Right lobe of liver (tissue), 6 donors: Measurements from ENCODE around the gene UBE2G2. TPM values are rescaled to one million over a fixed set of nuclear protein-coding genes. Genes with fewer than 3 reads are reported as not detected.
A peak's percentile ranks its signal among the peaks of the same experiment; 100 is the strongest.

Experiments
- ATAC-seq, 4 donors: fragments of 200-7000 bp; cut with Tn5 transposase; one replicate each; pipeline ENCODE4 v1.9.1; 2020; ENCODE audit warnings: mild to moderate bottlenecking in 4 of 4, moderate library complexity in 4 of 4
- DNase-seq, 3 donors: peaks; one replicate each; pipeline ENCODE4 v3.0.0-alpha.2; 2020
- H3K27ac ChIP-seq, 3 donors: fragments of 200-600 bp; one replicate each; pipeline ENCODE4 v1.8.0; 2022
- H3K27me3 ChIP-seq, 2 donors: fragments of 200-600 bp; one replicate each; pipeline ENCODE4 v1.8.0; 2022
- H3K36me3 ChIP-seq, 4 donors: fragments of 200-600 bp; sonication (generic) in 1 of 4; one replicate each; pipeline versions ENCODE4 v1.5.1 to v1.8.0; 2017 to 2022; ENCODE audit warnings: control low read depth in 1 of 4
- H3K4me1 ChIP-seq, 4 donors: fragments of 200-600 bp; sonication (generic) in 1 of 4; one replicate each; pipeline versions ENCODE4 v1.5.1 to v1.8.0; 2017 to 2022; ENCODE audit warnings: control low read depth in 1 of 4
- H3K4me3 ChIP-seq, 3 donors: fragments of 200-600 bp; one replicate each; pipeline ENCODE4 v1.8.0; 2022
- H3K9me3 ChIP-seq, 4 donors: fragments of 200-600 bp; sonication (generic) in 1 of 4; one replicate each; pipeline versions ENCODE4 v1.5.1 to v1.8.0; 2017 to 2022; ENCODE audit warnings: control low read depth in 1 of 4
- CTCF ChIP-seq, 4 donors: fragments of 200-600 bp in 3 of 4; fragments of 450-650 bp in 1 of 4; IDR thresholded peaks; one replicate each; pipeline versions ENCODE4 v1.5.1 to v1.8.0; 2016 to 2022; ENCODE audit warnings: antibody characterized with exemption in 4 of 4, mild to moderate bottlenecking in 2 of 4
- POLR2A ChIP-seq: fragments of 450-650 bp; IDR thresholded peaks from one replicate; pipeline ENCODE4 v1.6.1; 2017; ENCODE audit warnings: antibody characterized with exemption, mild to moderate bottlenecking
- WGBS: methylation state at CpG from one replicate; pipeline ENCODE4 v1.1.6; 2018; ENCODE audit warnings: low coverage, low lambda C conversion rate; ENCODE audit not compliant: insufficient coverage; ENCODE audit errors: missing lambda C conversion rate; 5-methylcytosine and 5-hydroxymethylcytosine counted together
- intact Hi-C, 2 donors: fragments of 100-400 bp; cut with DNase I; formaldehyde crosslinking; loops; one replicate each; pipeline versions ENCODE4 v1.11.2 to v1.14.1; 2022
- total RNA-seq, 6 experiments: library from RNA; depleted of rRNA in 2 of 6; stranded (reverse); fragments of >200 nt in 2 of 6; fragmentation: NEBNext Ultra II Directional in 3 of 6; extraction: Animal tissue kit (Norgen Biotek cat#: 25700) in 3 of 6; gene quantifications; one replicate each; pipeline versions ENCODE4 v1.1.0 to v1.2.4, GENCODE V29; 2016 to 2023
- donor health status: DM: no; HTN: yes; CAD: no.
- donor health status: DM: no; HTN: no; CAD: no.
- donor health status: DM: no; HTN: no; CAD: no.
- donor health status: DM: no; HTN: yes; CAD: no.
- donor health status: DM: no; HTN: yes; CAD: no.

Gene UBE2G2
- total RNA-seq, 6 experiments from 2014 or later, result 41.5 to 54.6 (median 49.9) TPM

GRCh38 chr21:44840771-44841170 is 39.2 kb upstream of the UBE2G2 start:
- intact Hi-C loops, result no loop called here
- no peak for ATAC-seq
- Histone ChIP-seq H3K9me3 (no peaks in the 10 kb centered on the region), H3K36me3 (no peaks in the 10 kb centered on the region), H3K4me1 (no peaks in the 10 kb centered on the region), H3K27ac (no peak overlapping the region), H3K4me3 (no peak overlapping the region), H3K27me3 (no peaks in the 10 kb centered on the region)
- no peak for TF ChIP-seq POLR2A
- no peak for TF ChIP-seq CTCF (IDR thresholded peaks at IDR 0.05)
- DNase-seq, result no peak
- 79% methylated on average over 5 of the region's 11 CpGs for WGBS

GRCh38 chr21:44838951-44839350 is 37.3 kb upstream of the UBE2G2 start:
- intact Hi-C loops, result no loop called here
- TF ChIP-seq POLR2A, result no peak
- no peak for TF ChIP-seq CTCF (IDR thresholded peaks at IDR 0.05)
- no peaks in the 10 kb centered on the region for H3K27me3 ChIP-seq
- H3K27ac ChIP-seq, result no peak overlapping the region
- ATAC-seq (no peak), DNase-seq (peak in 1 of 3 donors; percentile 22)
- 75% methylated on average over 4 of the region's 9 CpGs for WGBS
- no peaks in the 10 kb centered on the region for H3K4me1 ChIP-seq
- no peak overlapping the region for H3K4me3 ChIP-seq
- H3K9me3 ChIP-seq, result no peaks in the 10 kb centered on the region
- H3K36me3 ChIP-seq, result no peaks in the 10 kb centered on the region

- 62% methylated on average over 7 of the region's 30 CpGs for WGBS
- peak in 1 of 3 donors; percentile 48 for DNase-seq
- intact Hi-C loops, result no loop called here
- Histone ChIP-seq H3K4me1 (no peaks in the 10 kb centered on the region), H3K4me3 (no peak overlapping the region), H3K9me3 (no peaks in the 10 kb centered on the region), H3K36me3 (no peaks in the 10 kb centered on the region), H3K27ac (no peak overlapping the region), H3K27me3 (no peaks in the 10 kb centered on the region)
- TF ChIP-seq CTCF (IDR thresholded peaks at IDR 0.05), result no peak
- no peak for TF ChIP-seq POLR2A
- ATAC-seq, result peak in 1 of 4 donors; percentile 7
Measured at GRCh38 chr21:44838039-44838895, 36.6 kb upstream of the UBE2G2 start.

GRCh38 chr21:44837537-44837936 is 35.9 kb upstream of the UBE2G2 start:
- Histone ChIP-seq H3K36me3 (no peaks in the 10 kb centered on the region), H3K9me3 (no peaks in the 10 kb centered on the region), H3K4me3 (no peak overlapping the region), H3K27ac (no peak overlapping the region), H3K27me3 (no peaks in the 10 kb centered on the region), H3K4me1 (no peaks in the 10 kb centered on the region)
- DNase-seq (peak in 1 of 3 donors; percentile 47), ATAC-seq (no peak)
- intact Hi-C loops, result no loop called here
- TF ChIP-seq CTCF (IDR thresholded peaks at IDR 0.05), result no peak
- TF ChIP-seq POLR2A, result no peak
- 80% methylated on average over 2 of the region's 13 CpGs for WGBS
